ENCODE measurements around the gene BEAN1.

GRCh38 chr16:66507731-66508239 is 80.7 kb downstream of the BEAN1 start:
- TF ChIP-seq CTCF (IDR thresholded peaks at IDR 0.05; ENCODE audit: insufficient read depth, low read length), result no peak
- TF ChIP-seq POLR2AphosphoS5 (IDR thresholded peaks at IDR 0.05; ENCODE audit: low read depth), result no peak
- TF ChIP-seq, protein P1, sequence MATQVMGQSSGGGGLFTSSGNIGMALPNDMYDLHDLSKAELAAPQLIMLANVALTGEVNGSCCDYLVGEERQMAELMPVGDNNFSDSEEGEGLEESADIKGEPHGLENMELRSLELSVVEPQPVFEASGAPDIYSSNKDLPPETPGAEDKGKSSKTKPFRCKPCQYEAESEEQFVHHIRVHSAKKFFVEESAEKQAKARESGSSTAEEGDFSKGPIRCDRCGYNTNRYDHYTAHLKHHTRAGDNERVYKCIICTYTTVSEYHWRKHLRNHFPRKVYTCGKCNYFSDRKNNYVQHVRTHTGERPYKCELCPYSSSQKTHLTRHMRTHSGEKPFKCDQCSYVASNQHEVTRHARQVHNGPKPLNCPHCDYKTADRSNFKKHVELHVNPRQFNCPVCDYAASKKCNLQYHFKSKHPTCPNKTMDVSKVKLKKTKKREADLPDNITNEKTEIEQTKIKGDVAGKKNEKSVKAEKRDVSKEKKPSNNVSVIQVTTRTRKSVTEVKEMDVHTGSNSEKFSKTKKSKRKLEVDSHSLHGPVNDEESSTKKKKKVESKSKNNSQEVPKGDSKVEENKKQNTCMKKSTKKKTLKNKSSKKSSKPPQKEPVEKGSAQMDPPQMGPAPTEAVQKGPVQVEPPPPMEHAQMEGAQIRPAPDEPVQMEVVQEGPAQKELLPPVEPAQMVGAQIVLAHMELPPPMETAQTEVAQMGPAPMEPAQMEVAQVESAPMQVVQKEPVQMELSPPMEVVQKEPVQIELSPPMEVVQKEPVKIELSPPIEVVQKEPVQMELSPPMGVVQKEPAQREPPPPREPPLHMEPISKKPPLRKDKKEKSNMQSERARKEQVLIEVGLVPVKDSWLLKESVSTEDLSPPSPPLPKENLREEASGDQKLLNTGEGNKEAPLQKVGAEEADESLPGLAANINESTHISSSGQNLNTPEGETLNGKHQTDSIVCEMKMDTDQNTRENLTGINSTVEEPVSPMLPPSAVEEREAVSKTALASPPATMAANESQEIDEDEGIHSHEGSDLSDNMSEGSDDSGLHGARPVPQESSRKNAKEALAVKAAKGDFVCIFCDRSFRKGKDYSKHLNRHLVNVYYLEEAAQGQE (IDR thresholded peaks at IDR 0.05; ENCODE audit: insufficient replicate concordance, low read depth), result no peak
- TF ChIP-seq GABPA (IDR thresholded peaks at IDR 0.05; ENCODE audit: low read depth), result no peak

Data from HL-60 (cell line).